Endothelial cell of hepatic sinusoid (primary cell): ENCODE results near the gene PAGE5.

Source experiments
- in situ Hi-C: cut with HindIII; loops from 2 replicates; pipeline ENCODE4 v1.10.0; 2017; ENCODE audit warnings: low sequenced_read_pairs

The PAGE5 gene

GRCh38 chrX:55220119-55220794 is at the start of gene PAGE5:
Gene PAGE5 (plus strand): TSS chrX:55220346. CDS start chrX:55221383, 1,037 bp downstream.
- in situ Hi-C loops, result no loop called here

GRCh38 chrX:55187281-55187680 is 32.9 kb upstream of the PAGE5 start:
- in situ Hi-C loops, result no loop called here

GRCh38 chrX:55196688-55197087 is 23.5 kb upstream of the PAGE5 start:
- in situ Hi-C loops, result no loop called here

GRCh38 chrX:55201930-55202579 is 18.1 kb upstream of the PAGE5 start:
- in situ Hi-C loops, result no loop called here

- in situ Hi-C loops, result no loop called here
These were observed 13.8 kb upstream of the PAGE5 start for GRCh38 chrX:55206162-55206941.

DNA sequence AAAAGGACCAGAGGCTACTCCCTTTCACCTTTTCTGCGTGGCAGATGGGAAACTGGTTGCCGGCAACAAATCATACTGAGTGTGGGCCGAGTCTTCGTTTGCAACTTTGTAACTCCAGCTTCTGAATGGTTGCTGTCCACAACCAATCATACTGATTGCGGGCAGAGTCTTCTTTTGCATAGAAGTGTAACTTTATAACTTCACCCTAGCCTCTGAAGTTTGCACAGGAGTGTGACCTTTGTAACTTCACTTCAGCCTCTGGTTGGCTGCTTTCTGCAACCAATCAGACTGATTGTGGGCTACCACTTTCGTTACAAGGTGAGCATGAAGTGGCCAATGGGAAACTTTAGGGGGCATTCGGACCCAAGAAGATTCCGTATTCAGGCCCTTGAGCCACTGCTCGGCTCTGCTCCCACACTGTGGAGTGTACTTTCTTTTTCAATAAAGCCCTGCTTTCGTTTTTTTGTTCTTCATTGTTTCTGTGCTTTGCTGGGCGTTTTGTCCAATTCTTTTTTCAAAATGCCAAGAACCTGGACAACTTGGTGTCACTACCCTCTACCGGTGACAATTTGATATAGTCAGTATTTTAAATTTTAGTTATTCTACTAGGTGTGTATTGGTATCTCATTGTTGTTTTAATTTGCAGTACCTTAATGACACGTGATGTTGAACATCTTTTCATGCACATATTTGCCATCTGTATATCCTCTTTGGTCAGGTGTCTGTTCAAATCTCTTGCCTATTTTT is 9.0 kb upstream of the PAGE5 start:
- in situ Hi-C loops, result no loop called here

GRCh38 chrX:55213381-55213780 is 6.8 kb upstream of the PAGE5 start:
- in situ Hi-C loops, result no loop called here

DNA sequence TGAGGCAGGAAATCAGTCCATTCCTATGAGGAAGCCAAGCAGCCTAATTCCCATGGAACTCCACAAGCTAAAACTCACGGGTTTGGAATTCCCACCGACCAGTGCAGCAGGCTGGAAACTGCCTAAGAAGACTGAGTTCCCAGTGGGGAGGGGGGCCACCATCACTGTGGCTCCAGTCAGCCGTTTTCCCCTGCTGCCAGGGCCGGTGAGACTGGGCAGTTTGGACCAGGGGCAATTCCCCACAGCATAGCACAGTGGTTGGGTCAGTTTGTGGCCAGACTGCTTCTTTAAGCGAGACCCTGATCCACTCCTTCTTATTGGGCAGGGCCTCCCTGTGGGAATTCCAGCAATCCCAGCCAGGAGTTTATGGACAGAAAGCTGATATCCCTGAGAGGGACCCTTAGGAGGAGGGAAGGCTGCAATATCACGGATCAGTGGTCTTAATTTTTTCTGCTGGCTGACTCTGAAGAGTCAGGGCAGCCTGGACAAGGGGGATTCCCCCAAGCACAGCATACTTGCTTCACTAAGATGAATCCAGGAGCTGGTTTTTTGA is 20.7 kb downstream of the PAGE5 start:
- in situ Hi-C loops, result no loop called here

DNA sequence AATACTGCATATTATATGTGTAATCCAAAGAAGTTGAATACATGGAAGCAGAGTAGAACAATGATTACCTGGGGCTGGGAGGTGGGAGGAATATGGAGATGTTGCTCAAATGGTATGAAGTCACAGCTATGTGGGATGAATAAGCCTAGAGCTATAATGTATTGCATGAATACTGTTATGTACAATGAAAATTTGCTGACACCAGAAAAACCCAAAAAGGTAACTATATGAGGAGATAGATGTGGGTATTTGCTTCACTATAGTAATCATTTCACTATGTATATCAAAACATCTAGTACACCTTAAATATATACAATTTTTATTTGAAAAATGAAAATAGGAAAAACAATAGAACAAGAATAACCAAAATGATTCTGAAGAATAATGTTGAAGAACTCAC is 33.4 kb downstream of the PAGE5 start:
- in situ Hi-C loops, result no loop called here

GRCh38 chrX:55260806-55261205 is 40.7 kb downstream of the PAGE5 start:
- in situ Hi-C loops, result no loop called here

DNA sequence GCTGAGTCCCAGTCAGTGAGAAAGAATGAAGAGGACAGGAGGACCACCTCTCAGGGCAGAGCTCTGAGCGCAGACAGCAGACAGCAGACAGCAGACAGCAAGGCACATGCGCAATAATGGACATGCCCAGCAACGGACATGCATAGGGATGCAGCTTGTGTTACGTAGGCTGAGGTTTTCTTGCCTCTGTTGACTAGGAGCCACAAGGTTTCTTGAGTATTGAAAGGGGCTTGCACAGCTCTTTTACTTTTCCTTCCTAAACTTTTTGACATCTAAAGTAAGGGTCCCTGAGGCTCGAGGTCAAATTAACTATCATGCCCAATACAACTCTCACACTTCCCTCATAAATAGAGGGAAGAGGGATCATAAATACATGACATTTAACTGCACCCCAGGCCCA is 44.7 kb downstream of the PAGE5 start, which contains the start of gene PAGE3:
Gene PAGE3, minus strand, starts transcription at position 101 of the 400 bp plus-strand sequence. CDS start 1,013 bp downstream, outside the sequence.
- in situ Hi-C loops, result no loop called here
